Esophagus muscularis mucosa (tissue), 4 donors: ENCODE data around the gene TTC3.

Source experiments
- EP300 ChIP-seq: sonication (generic); formaldehyde crosslinking; IDR thresholded peaks from one replicate; pipeline ENCODE4 v1.6.1; 2017; ENCODE audit warnings: antibody characterized with exemption
- POLR2A ChIP-seq: fragments of 450-650 bp; IDR thresholded peaks from one replicate; pipeline ENCODE4 v1.6.1; 2017; ENCODE audit warnings: antibody characterized with exemption, moderate library complexity, mild to moderate bottlenecking, low read depth
- POLR2AphosphoS5 ChIP-seq, 2 donors: sonication (generic); formaldehyde crosslinking; IDR thresholded peaks; one replicate each; pipeline ENCODE4 v1.6.1; 2017; ENCODE audit warnings: antibody characterized with exemption in 2 of 2
- TF ChIP-seq, protein P1 (sequence below), 3 experiments: fragments of 200-600 bp in 2 of 3; fragments of 450-650 bp in 1 of 3; sonication (generic) in 2 of 3; IDR thresholded peaks; one replicate each; pipeline ENCODE4 v1.5.1; 2017 to 2019; ENCODE audit warnings: antibody characterized with exemption in 3 of 3, mild to moderate bottlenecking in 2 of 3, moderate library complexity in 1 of 3

DNA sequence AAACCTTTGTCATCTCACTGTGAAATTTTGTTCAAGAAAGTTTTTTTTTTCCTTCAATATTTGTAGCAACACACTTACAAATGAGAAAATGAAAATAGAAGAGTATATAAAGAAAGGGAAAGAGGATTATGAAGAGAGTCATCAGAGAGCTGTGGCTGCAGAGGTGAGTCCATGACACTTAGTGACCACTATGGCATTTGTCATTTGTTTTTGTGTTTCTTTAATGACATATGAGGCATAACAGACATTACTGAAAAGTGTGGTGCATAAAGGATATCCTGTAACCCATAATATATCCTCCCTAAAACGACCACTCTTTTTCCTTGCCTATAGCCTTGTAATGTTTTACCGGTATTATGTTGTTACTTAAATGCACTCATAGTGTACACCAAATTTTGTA is 113.9 kb downstream of the TTC3 start:
- TF ChIP-seq, protein P1, sequence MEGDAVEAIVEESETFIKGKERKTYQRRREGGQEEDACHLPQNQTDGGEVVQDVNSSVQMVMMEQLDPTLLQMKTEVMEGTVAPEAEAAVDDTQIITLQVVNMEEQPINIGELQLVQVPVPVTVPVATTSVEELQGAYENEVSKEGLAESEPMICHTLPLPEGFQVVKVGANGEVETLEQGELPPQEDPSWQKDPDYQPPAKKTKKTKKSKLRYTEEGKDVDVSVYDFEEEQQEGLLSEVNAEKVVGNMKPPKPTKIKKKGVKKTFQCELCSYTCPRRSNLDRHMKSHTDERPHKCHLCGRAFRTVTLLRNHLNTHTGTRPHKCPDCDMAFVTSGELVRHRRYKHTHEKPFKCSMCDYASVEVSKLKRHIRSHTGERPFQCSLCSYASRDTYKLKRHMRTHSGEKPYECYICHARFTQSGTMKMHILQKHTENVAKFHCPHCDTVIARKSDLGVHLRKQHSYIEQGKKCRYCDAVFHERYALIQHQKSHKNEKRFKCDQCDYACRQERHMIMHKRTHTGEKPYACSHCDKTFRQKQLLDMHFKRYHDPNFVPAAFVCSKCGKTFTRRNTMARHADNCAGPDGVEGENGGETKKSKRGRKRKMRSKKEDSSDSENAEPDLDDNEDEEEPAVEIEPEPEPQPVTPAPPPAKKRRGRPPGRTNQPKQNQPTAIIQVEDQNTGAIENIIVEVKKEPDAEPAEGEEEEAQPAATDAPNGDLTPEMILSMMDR (IDR thresholded peaks at IDR 0.05) = no peak
- TF ChIP-seq POLR2A (no peak), POLR2AphosphoS5 (IDR thresholded peaks at IDR 0.05) (no peak), EP300 (no peak)
